ENCODE data around the gene DHX35.

DNA sequence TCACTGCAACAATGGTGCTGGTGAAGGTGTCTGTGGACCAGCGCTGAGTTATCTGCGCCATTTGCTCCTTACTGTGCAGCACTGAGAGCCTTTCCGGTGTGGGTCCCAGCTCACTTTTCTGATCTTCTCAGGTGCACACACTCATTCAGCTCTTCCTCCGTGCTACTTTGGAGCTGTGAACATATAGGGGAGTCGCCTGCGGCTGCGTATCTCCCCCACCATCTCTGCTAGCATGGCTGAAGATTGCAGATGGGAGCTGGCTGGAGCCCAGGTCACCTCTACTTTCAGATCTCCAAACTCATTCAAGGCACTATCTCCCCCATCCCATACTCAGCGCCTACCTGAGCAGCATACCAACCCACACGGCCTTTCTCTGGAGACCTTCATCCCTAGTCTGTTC is 96.9 kb downstream of the DHX35 start:
- no peak for TF ChIP-seq CTCF (conservative IDR thresholded peaks at IDR 0.05 in 1 of 2, IDR thresholded peaks at IDR 0.05 in 1 of 2; ENCODE audit: extremely low read depth in 1 of 2, insufficient read depth in 1 of 2, low read depth in 1 of 2, low read length in 2 of 2)
- TF ChIP-seq EZH2 (IDR thresholded peaks at IDR 0.05; ENCODE audit: borderline replicate concordance, low read length): no peak
